Neural cell (in vitro differentiated cells): ENCODE measurements around the gene CLVS2. TPM values are rescaled to one million over a fixed set of nuclear protein-coding genes. Genes with fewer than 3 reads are reported as not detected.

ENCODE experiments used
- H2AFZ ChIP-seq: fragments of 200-600, 300-800 bp; sonication (generic), shearing (Covaris generic); 2 replicates; pipeline ENCODE4 v1.6.0; 2014; ENCODE audit warnings: low read depth, mild to moderate bottlenecking, antibody characterized with exemption, low read length, moderate library complexity
- H3F3A ChIP-seq: fragments of 200-600 bp; shearing (Covaris generic); 2 replicates; pipeline ENCODE4 v1.6.1; 2016; ENCODE audit warnings: mild to moderate bottlenecking, moderate library complexity, mixed read lengths, antibody characterized with exemption, low read length; ENCODE audit not compliant: insufficient read depth, poor library complexity, severe bottlenecking
- H3K27ac ChIP-seq: fragments of 200-600, 300-800 bp; sonication (generic), shearing (Covaris generic); 2 replicates; pipeline ENCODE4 v1.5.1; 2014; ENCODE audit warnings: mild to moderate bottlenecking, low read length, moderate library complexity
- H3K27me3 ChIP-seq: fragments of 300-800, 200-600 bp; sonication (generic), shearing (Covaris generic); 2 replicates; pipeline ENCODE4 v1.6.0; 2014; ENCODE audit warnings: mild to moderate bottlenecking, low read depth, low read length, moderate library complexity; ENCODE audit not compliant: insufficient read depth
- H3K36me3 ChIP-seq: fragments of 300-800, 200-600 bp; sonication (generic), shearing (Covaris generic); 2 replicates; pipeline ENCODE4 v1.5.1; 2014; ENCODE audit warnings: mild to moderate bottlenecking, antibody characterized with exemption, low read length, moderate library complexity; ENCODE audit not compliant: insufficient read depth
- H3K4me2 ChIP-seq: fragments of 300-800, 200-600 bp; sonication (generic), shearing (Covaris generic); 2 replicates; pipeline ENCODE4 v1.6.0; 2014; ENCODE audit warnings: mild to moderate bottlenecking, low read length
- H3K4me3 ChIP-seq: fragments of 300-800, 200-600 bp; sonication (generic), shearing (Covaris generic); 2 replicates; pipeline ENCODE4 v1.5.1; 2014; ENCODE audit warnings: mild to moderate bottlenecking, low read length, moderate library complexity
- H3K79me2 ChIP-seq: fragments of 200-600 bp; shearing (Covaris generic); replicated peaks from 2 replicates; pipeline ENCODE4 v1.6.0; 2014; ENCODE audit warnings: mild to moderate bottlenecking, low read length, moderate library complexity; ENCODE audit not compliant: insufficient read depth
- H3K9ac ChIP-seq: fragments of 300-800, 200-600 bp; sonication (generic), shearing (Covaris generic); 2 replicates; pipeline ENCODE4 v1.6.1; 2016; ENCODE audit warnings: mild to moderate bottlenecking, low read length, mixed read lengths
- H3K9me2 ChIP-seq: fragments of 200-600 bp; shearing (Covaris generic); 2 replicates; pipeline ENCODE4 v1.6.1; 2016; ENCODE audit warnings: mild to moderate bottlenecking, low read length, mixed read lengths; ENCODE audit not compliant: insufficient read depth
- H3K9me3 ChIP-seq: fragments of 200-600, 300-800 bp; sonication (generic), shearing (Covaris generic); 2 replicates; pipeline ENCODE4 v1.6.1; 2016; ENCODE audit warnings: mild to moderate bottlenecking, mixed run types, low read length, moderate library complexity, mixed read lengths
- H4K20me1 ChIP-seq: fragments of 200-600 bp; shearing (Covaris generic); 2 replicates; pipeline ENCODE4 v1.6.1; 2016; ENCODE audit warnings: mild to moderate bottlenecking, mixed run types; ENCODE audit not compliant: insufficient read depth
- EP300 ChIP-seq: fragments of 450-650 bp; conservative IDR thresholded peaks from 2 replicates; pipeline ENCODE4 v1.6.1; 2014; ENCODE audit warnings: antibody characterized with exemption, mild to moderate bottlenecking, moderate library complexity; ENCODE audit not compliant: poor library complexity, severe bottlenecking
- EZH2 ChIP-seq: fragments of 200-600, 300-800 bp; shearing (Covaris generic), sonication (generic); IDR thresholded peaks from 2 replicates; pipeline ENCODE4 v1.6.1; 2014; ENCODE audit warnings: antibody characterized with exemption, low read length, borderline replicate concordance, mild to moderate bottlenecking; ENCODE audit not compliant: insufficient read depth, poor library complexity, severe bottlenecking
- MXI1 ChIP-seq: fragments of 450-650 bp; conservative IDR thresholded peaks from 2 replicates; pipeline ENCODE4 v1.6.1; 2014; ENCODE audit warnings: antibody characterized with exemption, mild to moderate bottlenecking; ENCODE audit not compliant: poor library complexity, severe bottlenecking
- POLR2AphosphoS5 ChIP-seq: IDR thresholded peaks from 2 replicates; pipeline ENCODE4 v1.6.1; 2012
- RAD21 ChIP-seq: fragments of 450-650 bp; conservative IDR thresholded peaks from 2 replicates; pipeline ENCODE4 v1.6.1; 2014; ENCODE audit warnings: antibody characterized with exemption, mild to moderate bottlenecking, moderate library complexity
- SMC3 ChIP-seq: fragments of 450-650 bp; conservative IDR thresholded peaks from 2 replicates; pipeline ENCODE4 v1.6.1; 2014; ENCODE audit warnings: antibody characterized with exemption, mild to moderate bottlenecking, moderate library complexity; ENCODE audit not compliant: poor library complexity
- TAF1 ChIP-seq: IDR thresholded peaks from 2 replicates; pipeline ENCODE4 v1.6.1; 2012; ENCODE audit warnings: low read depth
- polyA plus RNA-seq: library from polyadenylated mRNA; depleted of rRNA; stranded (reverse); fragments of >200 nt; gene quantifications from 2 replicates; pipeline ENCODE4 v1.2.3, GENCODE V29; 2014
- TF ChIP-seq, protein P1 (sequence below): fragments of 450-650 bp; IDR thresholded peaks from 2 replicates; pipeline ENCODE4 v1.5.1; 2014; ENCODE audit warnings: antibody characterized with exemption, mild to moderate bottlenecking, moderate library complexity; ENCODE audit not compliant: poor library complexity, severe bottlenecking
- TF ChIP-seq, protein P2 (sequence below): IDR thresholded peaks from 2 replicates; pipeline ENCODE4 v1.6.1; 2012; ENCODE audit warnings: borderline replicate concordance

Gene CLVS2
- polyA plus RNA-seq, 1 donor from 2014 or later = 12.9 TPM

DNA sequence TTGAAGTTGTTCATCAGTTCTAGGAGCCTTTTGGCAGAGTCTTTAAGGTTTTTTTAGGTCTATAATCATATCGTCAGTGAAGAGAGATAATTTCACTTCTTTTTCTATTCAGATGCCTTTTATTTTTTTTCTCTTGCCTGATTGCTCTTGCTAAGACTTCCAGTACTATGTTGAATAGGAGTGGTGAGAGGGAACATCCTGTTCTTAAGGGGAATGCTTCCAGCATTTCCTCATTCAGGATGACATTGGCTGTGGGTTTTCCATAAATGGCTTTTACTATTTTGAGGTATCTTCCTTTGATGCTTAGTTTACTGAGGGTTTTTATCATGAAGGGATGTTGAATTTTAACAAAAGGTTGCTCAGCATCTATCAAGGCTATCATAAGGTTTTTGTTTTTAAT is 109.5 kb downstream of the CLVS2 start:
- Histone ChIP-seq H2AFZ (no peak overlapping the region), H3K9ac (no peak overlapping the region), H3K79me2 (no peaks in the 10 kb centered on the region), H3K9me3 (no peaks in the 10 kb centered on the region), H3F3A (no peaks in the 10 kb centered on the region), H3K27me3 (no peaks in the 10 kb centered on the region), H3K4me3 (no peak overlapping the region), H3K9me2 (no peaks in the 10 kb centered on the region), H4K20me1 (no peaks in the 10 kb centered on the region), H3K27ac (no peak overlapping the region), H3K4me2 (no peak overlapping the region), H3K36me3 (no peaks in the 10 kb centered on the region)
- TF ChIP-seq RAD21 (no peak), TAF1 (no peak), SMC3 (no peak), MXI1 (no peak), EZH2 (no peak), POLR2AphosphoS5 (no peak), EP300 (no peak)
- TF ChIP-seq, protein P1, sequence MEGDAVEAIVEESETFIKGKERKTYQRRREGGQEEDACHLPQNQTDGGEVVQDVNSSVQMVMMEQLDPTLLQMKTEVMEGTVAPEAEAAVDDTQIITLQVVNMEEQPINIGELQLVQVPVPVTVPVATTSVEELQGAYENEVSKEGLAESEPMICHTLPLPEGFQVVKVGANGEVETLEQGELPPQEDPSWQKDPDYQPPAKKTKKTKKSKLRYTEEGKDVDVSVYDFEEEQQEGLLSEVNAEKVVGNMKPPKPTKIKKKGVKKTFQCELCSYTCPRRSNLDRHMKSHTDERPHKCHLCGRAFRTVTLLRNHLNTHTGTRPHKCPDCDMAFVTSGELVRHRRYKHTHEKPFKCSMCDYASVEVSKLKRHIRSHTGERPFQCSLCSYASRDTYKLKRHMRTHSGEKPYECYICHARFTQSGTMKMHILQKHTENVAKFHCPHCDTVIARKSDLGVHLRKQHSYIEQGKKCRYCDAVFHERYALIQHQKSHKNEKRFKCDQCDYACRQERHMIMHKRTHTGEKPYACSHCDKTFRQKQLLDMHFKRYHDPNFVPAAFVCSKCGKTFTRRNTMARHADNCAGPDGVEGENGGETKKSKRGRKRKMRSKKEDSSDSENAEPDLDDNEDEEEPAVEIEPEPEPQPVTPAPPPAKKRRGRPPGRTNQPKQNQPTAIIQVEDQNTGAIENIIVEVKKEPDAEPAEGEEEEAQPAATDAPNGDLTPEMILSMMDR = no peak
- TF ChIP-seq, protein P2, sequence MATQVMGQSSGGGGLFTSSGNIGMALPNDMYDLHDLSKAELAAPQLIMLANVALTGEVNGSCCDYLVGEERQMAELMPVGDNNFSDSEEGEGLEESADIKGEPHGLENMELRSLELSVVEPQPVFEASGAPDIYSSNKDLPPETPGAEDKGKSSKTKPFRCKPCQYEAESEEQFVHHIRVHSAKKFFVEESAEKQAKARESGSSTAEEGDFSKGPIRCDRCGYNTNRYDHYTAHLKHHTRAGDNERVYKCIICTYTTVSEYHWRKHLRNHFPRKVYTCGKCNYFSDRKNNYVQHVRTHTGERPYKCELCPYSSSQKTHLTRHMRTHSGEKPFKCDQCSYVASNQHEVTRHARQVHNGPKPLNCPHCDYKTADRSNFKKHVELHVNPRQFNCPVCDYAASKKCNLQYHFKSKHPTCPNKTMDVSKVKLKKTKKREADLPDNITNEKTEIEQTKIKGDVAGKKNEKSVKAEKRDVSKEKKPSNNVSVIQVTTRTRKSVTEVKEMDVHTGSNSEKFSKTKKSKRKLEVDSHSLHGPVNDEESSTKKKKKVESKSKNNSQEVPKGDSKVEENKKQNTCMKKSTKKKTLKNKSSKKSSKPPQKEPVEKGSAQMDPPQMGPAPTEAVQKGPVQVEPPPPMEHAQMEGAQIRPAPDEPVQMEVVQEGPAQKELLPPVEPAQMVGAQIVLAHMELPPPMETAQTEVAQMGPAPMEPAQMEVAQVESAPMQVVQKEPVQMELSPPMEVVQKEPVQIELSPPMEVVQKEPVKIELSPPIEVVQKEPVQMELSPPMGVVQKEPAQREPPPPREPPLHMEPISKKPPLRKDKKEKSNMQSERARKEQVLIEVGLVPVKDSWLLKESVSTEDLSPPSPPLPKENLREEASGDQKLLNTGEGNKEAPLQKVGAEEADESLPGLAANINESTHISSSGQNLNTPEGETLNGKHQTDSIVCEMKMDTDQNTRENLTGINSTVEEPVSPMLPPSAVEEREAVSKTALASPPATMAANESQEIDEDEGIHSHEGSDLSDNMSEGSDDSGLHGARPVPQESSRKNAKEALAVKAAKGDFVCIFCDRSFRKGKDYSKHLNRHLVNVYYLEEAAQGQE = no peak

DNA sequence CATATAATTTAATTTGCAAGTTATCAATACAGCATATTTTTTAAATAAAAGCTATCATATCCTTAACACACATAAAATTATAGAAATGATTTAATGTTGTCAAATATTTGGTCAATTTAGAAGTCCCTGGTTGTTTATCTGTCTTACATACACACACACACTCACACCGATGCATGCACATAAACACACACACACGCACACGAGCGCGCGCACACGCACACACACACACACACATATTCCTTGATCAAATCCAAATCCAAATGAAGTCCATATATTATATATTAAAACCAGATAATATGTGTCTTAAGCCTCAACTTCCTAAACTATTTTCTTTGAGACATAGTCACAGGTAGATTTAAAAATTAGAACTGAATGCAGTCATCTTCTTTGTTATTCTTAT is 120.3 kb downstream of the CLVS2 start:
- no peak for TF ChIP-seq SMC3
- TF ChIP-seq EZH2 = no peak
- TF ChIP-seq MXI1 = no peak
- TF ChIP-seq RAD21 = no peak
- TF ChIP-seq, protein P2 = no peak
- TF ChIP-seq TAF1 = no peak
- TF ChIP-seq, protein P1 = no peak
- TF ChIP-seq POLR2AphosphoS5 = no peak
- no peak for TF ChIP-seq EP300
- Histone ChIP-seq H3K4me2 (no peak overlapping the region), H3K9me2 (no peaks in the 10 kb centered on the region), H3F3A (no peaks in the 10 kb centered on the region), H3K9me3 (no peaks in the 10 kb centered on the region), H3K27me3 (no peaks in the 10 kb centered on the region), H3K79me2 (no peaks in the 10 kb centered on the region), H3K4me3 (no peak overlapping the region), H2AFZ (no peak overlapping the region), H3K9ac (no peak overlapping the region), H4K20me1 (no peaks in the 10 kb centered on the region), H3K36me3 (no peaks in the 10 kb centered on the region), H3K27ac (no peak overlapping the region)
